HG03565 (cell line): ENCODE data around the gene ITIH5.

Experiments used
- ATAC-seq: cut with Tn5 transposase; IDR thresholded peaks from one replicate; pipeline ENCODE4 v1.9.1; 2021; ENCODE audit warnings: mild to moderate bottlenecking, moderate library complexity; ENCODE audit not compliant: unreplicated experiment

The ITIH5 gene

DNA sequence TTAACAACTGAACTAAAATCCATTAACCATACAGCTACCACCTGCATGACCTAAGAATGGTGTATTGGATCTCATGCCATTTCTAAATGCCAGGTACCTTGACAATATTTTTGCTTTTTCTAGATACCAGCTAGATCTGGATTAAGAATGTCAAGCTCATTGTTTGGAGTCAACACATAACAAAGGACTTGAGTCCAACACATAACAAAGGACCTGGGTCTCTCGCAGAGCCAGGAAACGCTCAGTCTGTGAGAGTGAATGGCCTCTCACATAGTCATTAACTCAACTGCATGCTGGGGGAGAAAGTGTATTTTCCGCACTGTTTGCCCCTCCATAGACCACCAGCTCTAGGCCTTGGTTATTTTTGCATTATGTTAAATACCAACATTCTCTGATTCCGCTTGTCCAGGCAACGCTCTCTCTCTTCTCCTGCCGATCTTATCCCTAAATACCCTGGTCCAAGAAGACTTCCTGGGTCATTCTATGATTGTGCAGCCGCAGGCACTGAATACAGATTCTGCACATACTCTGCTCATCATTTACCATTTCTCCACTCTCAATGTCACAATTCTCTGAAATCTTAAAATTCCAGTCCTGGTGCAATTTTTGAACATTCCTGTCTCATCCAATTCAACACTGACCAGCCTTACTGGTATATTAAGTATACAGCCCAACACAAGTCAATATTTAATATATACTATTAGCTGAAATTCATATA, 31.2 kb downstream of the ITIH5 start:
- ATAC-seq = no peak

- ATAC-seq = no peak
Measured at GRCh38 chr10:7634142-7634894, 32.4 kb downstream of the ITIH5 start.

DNA sequence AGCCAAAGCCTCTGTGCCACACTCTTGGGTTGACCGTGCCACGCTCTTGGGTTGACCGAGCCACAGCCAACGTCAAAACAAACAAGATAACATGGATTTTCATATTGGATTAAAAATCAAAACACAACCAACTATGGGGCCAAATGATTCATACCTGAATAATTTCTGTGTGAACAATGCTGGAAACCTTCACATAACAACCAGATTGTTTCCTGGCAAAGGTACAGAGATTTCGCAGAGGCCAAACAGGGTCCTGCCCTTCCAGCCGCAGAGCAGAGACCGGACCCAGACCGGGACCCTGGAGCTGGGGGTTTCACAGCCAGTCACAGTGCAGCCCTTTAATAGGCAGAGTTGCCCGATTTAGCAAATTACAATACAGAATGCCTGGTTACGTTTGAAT, 40.5 kb downstream of the ITIH5 start:
- ATAC-seq = no peak

GRCh38 chr10:7625836-7626235, 40.9 kb downstream of the ITIH5 start:
- no peak for ATAC-seq

- no peak for ATAC-seq
Measured at GRCh38 chr10:7625009-7625408, 41.8 kb downstream of the ITIH5 start.

DNA sequence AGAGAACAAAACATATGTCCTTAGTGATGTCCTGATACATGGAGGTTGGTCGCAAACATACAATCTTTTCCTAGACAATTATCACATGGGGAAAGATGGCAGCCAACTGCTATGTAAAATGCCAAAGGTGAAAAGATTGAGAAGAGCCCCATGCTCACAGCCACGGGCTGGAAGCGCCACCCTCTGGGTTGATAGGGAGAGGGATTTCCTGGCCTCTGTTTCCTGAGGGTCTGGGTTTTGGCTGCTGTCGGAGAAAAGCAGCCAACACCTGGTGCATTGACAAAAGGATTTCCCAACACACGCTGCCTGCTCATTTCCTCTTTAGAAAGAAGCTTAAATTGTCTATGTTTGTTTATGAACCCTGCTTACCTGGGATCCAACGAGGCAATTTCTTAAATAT, 43.8 kb downstream of the ITIH5 start:
- no peak for ATAC-seq

GRCh38 chr10:7618461-7618860, 48.3 kb downstream of the ITIH5 start:
- no peak for ATAC-seq

DNA sequence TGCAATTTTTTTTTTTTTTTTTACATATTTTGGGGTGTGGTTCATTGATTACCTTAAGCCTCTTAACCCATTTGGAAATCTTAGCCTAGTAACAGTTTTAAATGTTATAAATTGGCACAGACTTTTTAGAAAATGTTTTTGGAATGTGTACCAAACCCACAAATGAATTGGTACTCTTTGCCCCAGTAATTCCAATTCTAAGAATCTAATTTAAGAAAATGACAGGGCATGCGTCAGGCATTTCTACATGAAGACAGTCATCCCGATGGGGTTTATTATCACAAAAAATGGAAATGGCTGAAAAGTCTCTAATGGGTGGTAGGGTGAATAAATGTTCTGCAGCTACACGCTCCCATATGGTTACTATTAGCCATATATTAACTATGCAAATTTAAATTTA, 54.9 kb downstream of the ITIH5 start:
- ATAC-seq = no peak

DNA sequence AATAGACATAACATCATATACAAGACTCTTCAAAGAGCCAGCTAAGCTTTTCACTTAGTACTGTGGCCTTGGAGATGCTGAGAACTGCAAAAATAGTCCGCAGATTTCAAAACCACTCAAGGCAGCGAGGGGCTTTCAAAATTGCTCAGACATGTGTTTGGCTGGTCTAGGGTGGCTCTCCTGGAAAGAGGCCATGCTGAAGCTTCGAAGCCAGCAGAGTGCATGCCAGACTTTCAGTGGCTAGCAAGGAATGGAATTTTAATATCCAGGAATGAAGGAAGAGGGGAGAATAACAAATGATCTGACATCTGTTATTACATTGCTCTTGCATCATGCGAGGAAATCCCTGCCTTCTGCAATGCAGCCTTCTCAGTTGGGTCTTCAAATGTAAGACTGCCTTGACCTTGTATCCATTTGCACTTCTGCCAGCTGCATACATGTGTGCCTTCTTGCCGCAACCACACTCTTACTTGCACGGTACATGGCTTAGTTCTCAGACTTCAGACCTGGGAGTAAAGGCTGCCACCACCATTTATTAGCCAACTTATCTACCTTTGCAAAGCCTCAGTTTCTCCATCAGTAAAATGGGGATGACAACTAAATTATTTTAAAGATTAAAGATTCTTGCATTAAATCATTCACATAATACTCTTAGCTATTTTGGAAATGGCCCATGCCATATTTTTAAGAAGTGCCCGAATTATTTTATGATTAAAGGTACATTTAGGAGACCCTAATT, 55.9 kb downstream of the ITIH5 start:
- ATAC-seq = no peak

GRCh38 chr10:7610026-7610425, 56.7 kb downstream of the ITIH5 start:
- no peak for ATAC-seq

GRCh38 chr10:7609556-7609955, 57.2 kb downstream of the ITIH5 start:
- no peak for ATAC-seq

- no peak for ATAC-seq
Measured at GRCh38 chr10:7608001-7608400, 58.8 kb downstream of the ITIH5 start.

DNA sequence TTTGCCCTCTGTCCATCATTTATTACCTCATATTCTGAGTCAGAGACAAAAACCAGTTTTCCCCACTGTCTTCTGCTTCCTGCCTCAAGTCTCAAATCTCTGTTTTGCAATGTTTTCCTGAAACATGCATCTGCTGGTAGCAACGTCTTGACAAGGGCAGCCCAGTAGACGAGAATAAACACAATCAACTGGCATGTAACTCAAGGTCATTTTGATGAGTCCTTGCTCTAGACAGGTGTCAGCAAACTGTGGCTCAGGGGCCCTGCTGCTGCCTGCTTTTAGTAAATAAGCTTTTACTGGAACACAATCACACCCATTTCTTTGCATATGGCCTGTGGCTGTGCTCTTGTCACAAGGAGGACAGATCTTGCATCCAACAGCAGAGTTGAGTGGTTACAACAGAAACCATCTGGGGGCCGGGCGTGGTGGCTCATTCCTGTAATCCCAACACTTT, 59.8 kb downstream of the ITIH5 start:
- ATAC-seq = no peak

DNA sequence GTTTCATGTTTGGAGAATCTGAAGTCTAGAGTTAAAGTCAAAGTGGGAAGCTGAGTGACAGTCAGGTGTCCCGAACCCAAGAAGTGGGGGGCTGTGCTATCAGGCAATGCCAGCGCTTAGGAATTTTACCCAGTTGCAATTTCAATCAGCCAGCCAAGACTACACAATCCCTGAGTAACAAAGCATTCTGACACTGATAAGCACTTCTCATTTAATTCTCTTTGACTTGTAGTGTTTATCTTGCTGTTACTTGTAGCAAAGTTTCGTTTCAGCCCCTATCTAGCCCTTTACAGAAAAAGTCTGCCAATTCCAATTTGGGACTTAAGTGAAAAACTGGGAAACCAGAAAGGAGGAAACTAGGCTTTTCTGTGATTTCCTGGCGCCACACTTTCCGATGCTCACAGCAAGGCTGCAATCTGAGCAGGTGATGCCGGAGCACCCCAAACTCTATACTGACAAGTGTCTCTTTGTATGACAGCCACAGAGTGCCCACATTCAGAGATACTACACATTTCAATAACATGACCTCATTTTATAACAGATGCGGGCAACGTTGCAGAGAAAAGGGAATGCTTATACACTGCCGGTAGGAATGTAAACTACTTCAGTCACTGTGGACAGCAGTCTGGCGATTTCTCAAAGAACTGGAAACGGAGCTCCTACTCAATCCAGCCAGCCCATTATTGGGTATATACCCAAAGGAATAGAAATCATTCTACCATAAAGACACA, 61.0 kb downstream of the ITIH5 start:
- ATAC-seq = no peak

DNA sequence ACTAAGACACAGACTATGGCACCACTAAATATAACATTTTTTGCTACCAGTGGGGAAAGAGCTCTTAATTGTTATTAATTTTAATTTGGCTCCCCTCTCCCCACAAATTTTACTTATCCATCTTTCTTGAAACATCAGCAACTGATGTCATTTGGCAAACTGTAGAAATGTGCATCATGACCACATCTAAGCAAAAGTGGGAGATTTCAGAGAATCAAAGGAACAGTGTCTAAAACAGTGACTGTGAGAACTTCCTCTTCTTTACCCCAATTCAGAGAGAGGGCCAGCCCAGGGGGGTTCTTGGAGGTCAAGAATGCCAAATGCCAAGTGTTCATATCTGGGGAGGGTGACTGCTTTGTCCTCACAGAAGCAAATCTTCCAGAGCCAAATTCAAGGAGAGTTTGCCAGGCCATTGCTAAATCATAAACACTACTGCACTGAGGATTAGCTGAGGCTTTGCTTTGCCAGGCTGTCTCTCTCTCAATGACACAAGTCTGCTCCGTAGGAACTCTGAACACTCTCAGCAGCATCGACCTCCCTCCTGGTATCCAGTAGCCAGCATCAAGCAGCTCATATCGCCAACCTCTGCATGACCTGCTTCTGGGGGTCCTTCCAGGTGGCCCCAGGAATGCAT, 65.6 kb downstream of the ITIH5 start:
- no peak for ATAC-seq

DNA sequence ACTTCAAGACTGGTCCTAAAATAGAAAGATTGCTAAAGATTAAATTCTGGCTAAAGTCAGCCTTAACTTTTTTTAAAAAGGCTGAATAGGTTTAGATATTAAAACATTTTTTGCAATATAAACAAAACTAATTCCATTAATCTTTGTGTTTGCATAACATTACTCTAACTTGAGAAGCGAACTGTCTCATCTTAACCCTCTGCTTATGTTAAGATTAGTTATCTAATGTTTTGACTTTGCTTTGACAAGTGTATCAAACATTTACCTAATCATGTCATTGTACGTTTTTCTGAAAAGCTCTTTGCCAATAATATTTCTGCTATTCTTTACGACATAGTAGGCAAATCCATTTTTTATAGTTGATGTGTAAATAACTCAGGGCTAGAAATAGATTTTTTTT, 68.0 kb downstream of the ITIH5 start:
- no peak for ATAC-seq

- ATAC-seq = no peak
Measured at GRCh38 chr10:7596356-7596755, 70.4 kb downstream of the ITIH5 start.

DNA sequence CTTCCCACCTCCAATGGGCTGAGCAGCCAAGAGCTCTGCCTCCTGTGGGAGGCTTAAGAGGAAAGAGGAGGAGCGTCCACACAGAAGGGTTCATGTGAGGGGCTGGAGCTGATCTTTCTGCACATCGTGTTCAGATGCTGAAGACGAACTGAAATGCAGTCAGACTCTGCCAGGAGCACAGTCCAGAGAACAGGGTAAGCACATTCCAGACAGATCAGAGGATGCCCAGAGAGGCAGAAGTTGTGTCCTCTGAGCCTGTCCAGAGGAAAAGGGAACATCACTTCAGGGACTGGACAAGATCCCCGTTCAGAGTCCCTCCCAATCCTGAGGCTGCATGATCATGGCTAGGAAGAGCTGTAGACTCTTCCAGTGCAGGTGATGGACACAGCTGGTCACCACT, 72.9 kb downstream of the ITIH5 start:
- ATAC-seq = no peak

DNA sequence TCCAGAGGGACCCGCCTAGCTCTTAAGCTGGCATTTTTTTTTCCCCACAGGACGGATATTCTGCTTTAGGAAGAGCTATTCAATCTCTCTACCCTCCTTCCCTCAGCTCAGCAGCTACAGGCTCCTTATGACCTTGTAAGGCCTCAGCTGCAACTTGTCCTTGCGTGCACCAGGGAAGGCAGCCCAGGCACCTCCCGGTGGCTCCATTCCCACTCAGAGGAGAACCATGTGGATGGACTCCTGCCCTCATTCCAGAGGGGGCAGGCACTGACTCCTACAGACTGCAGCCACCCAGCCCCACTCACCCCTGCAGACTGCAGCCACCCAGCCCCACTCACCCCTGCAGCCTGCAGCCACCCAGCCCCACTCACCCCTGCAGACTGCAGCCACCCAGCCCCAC, 73.7 kb downstream of the ITIH5 start:
- no peak for ATAC-seq

- ATAC-seq = no peak
Measured at GRCh38 chr10:7592627-7593026, 74.1 kb downstream of the ITIH5 start.

- ATAC-seq = no peak
Measured at GRCh38 chr10:7590271-7590670, 76.5 kb downstream of the ITIH5 start.
